SK-N-SH (cell line): Measurements from ENCODE around the gene ZNF559. TPM values are rescaled to one million over a fixed set of nuclear protein-coding genes. Genes with fewer than 3 reads are reported as not detected.

Source experiments
- CTCF ChIA-PET: fragments of 300-600, 350-600 bp; formaldehyde crosslinking; extraction: SDS; loops from one replicate; lab custom pipeline; 2021; lab: Yijun Ruan, JAX
- POLR2A ChIA-PET: fragments of 350-600 bp; sonication (Branson Sonifier 250); formaldehyde crosslinking; extraction: SDS; loops from one replicate; lab custom pipeline; 2020; ENCODE audit warnings: antibody characterized with exemption, inconsistent platforms; lab: Yijun Ruan, JAX
- DNase-seq: peaks from one replicate; pipeline ENCODE4 v3.0.0; 2012
- H2AFZ ChIP-seq: fragments of 200-600 bp; sonication (generic); 2 replicates; pipeline ENCODE4 v1.8.1; 2016; ENCODE audit warnings: antibody characterized with exemption, mild to moderate bottlenecking, low read depth
- H3F3A ChIP-seq: fragments of 200-600 bp; sonication (generic); replicated peaks from 2 replicates; pipeline ENCODE3; 2016; ENCODE audit warnings: antibody characterized with exemption, mild to moderate bottlenecking; ENCODE audit not compliant: insufficient read depth
- H3K27ac ChIP-seq, 2 experiments: fragments of 200-500 bp in 1 of 2; fragments of 200-600 bp in 1 of 2; sonication (Bioruptor generic) in 1 of 2; sonication (generic), shearing (Covaris generic) in 1 of 2; 2 replicates each; pipeline versions ENCODE4 v1.5.1 to v1.6.1; 2014 to 2016; ENCODE audit warnings: low read depth in 2 of 2, inconsistent platforms in 1 of 2, low read length in 1 of 2, mild to moderate bottlenecking in 1 of 2, mixed read lengths in 1 of 2
- H3K27me3 ChIP-seq: fragments of 200-600 bp; sonication (generic), shearing (Covaris generic); 2 replicates; pipeline ENCODE4 v1.6.1; 2016; ENCODE audit warnings: mixed run types; ENCODE audit not compliant: insufficient read depth
- H3K36me3 ChIP-seq, 2 experiments: fragments of 200-500 bp in 1 of 2; fragments of 200-600 bp in 1 of 2; sonication (Bioruptor generic) in 1 of 2; sonication (generic) in 1 of 2; replicated peaks in 1 of 2; 2 replicates each; pipeline versions ENCODE3 to v1.5.1; 2014 to 2016; ENCODE audit warnings: low read length in 1 of 2, mild to moderate bottlenecking in 1 of 2; ENCODE audit not compliant: insufficient read depth in 2 of 2, control insufficient read depth in 1 of 2
- H3K4me1 ChIP-seq, 2 experiments: fragments of 200-500 bp in 1 of 2; fragments of 200-600 bp in 1 of 2; sonication (Bioruptor generic) in 1 of 2; sonication (generic), shearing (Covaris generic) in 1 of 2; 2 replicates each; pipeline versions ENCODE4 v1.5.1 to v1.6.1; 2014 to 2016; ENCODE audit warnings: low read depth in 1 of 2, low read length in 1 of 2, mixed run types in 1 of 2; ENCODE audit not compliant: insufficient read depth in 2 of 2, control insufficient read depth in 1 of 2
- H3K4me2 ChIP-seq: fragments of 200-600 bp; sonication (generic), shearing (Covaris generic); 2 replicates; pipeline ENCODE4 v1.6.1; 2017; ENCODE audit warnings: mixed run types
- H3K4me3 ChIP-seq, 2 experiments: fragments of 200-500 bp in 1 of 2; fragments of 200-600 bp in 1 of 2; sonication (Bioruptor generic) in 1 of 2; sonication (generic), shearing (Covaris generic) in 1 of 2; 2 replicates each; pipeline versions ENCODE4 v1.5.1 to v1.8.1; 2014 to 2016; ENCODE audit warnings: low read depth in 2 of 2, inconsistent platforms in 1 of 2, low read length in 1 of 2, mild to moderate bottlenecking in 1 of 2, mixed read lengths in 1 of 2, moderate library complexity in 1 of 2
- H3K79me2 ChIP-seq: fragments of 200-600 bp; sonication (generic); 2 replicates; pipeline ENCODE4 v1.8.1; 2017; ENCODE audit warnings: mild to moderate bottlenecking; ENCODE audit not compliant: insufficient read depth
- H3K9ac ChIP-seq: fragments of 200-600 bp; sonication (generic); 2 replicates; pipeline ENCODE4 v1.6.1; 2017; ENCODE audit warnings: mixed run types
- H3K9me2 ChIP-seq: fragments of 200-600 bp; sonication (generic); 2 replicates; pipeline ENCODE4 v1.6.1; 2017; ENCODE audit warnings: mixed run types
- H3K9me3 ChIP-seq: fragments of 200-600 bp; sonication (generic); 2 replicates; pipeline ENCODE4 v1.6.1; 2017; ENCODE audit warnings: mixed run types, mild to moderate bottlenecking, moderate library complexity
- H4K20me1 ChIP-seq: fragments of 200-600 bp; sonication (generic); 2 replicates; pipeline ENCODE4 v1.6.1; 2017; ENCODE audit warnings: mild to moderate bottlenecking, mixed run types; ENCODE audit not compliant: insufficient read depth
- EZH2phosphoT487 ChIP-seq: fragments of 200-600 bp; sonication (generic); IDR thresholded peaks from 2 replicates; pipeline ENCODE4 v1.6.1; 2017; ENCODE audit warnings: low read depth, mixed run types, mild to moderate bottlenecking, antibody characterized with exemption, moderate library complexity, borderline replicate concordance
- FOSL2 ChIP-seq: IDR thresholded peaks from 2 replicates; pipeline ENCODE4 v1.4.0; 2012; ENCODE audit warnings: low read depth, mild to moderate bottlenecking, moderate library complexity, borderline replicate concordance
- FOXJ3 ChIP-seq: sonication (generic); formaldehyde crosslinking; IDR thresholded peaks from 2 replicates; pipeline ENCODE4 v1.5.1; 2020; ENCODE audit warnings: mild to moderate bottlenecking, missing genetic modification reagents
- FOXM1 ChIP-seq: IDR thresholded peaks from 2 replicates; pipeline ENCODE4 v1.4.0; 2012; ENCODE audit warnings: low read depth, mild to moderate bottlenecking
- GATA2 ChIP-seq: sonication (generic); formaldehyde crosslinking; IDR thresholded peaks from 2 replicates; pipeline ENCODE4 v1.5.0; 2020; ENCODE audit warnings: mild to moderate bottlenecking, missing genetic modification reagents
- MXI1 ChIP-seq: IDR thresholded peaks from 2 replicates; pipeline ENCODE4 v1.6.1; 2012; ENCODE audit warnings: mild to moderate bottlenecking, low read depth, low read length, improper control_type of control experiment
- NFIC ChIP-seq: IDR thresholded peaks from 2 replicates; pipeline ENCODE4 v1.4.0; 2012; ENCODE audit warnings: borderline replicate concordance
- NRF1 ChIP-seq: IDR thresholded peaks from 2 replicates; pipeline ENCODE4 v1.6.1; 2012; ENCODE audit warnings: low read depth, mild to moderate bottlenecking, low read length
- POLR2AphosphoS5 ChIP-seq: IDR thresholded peaks from 2 replicates; pipeline ENCODE4 v1.6.1; 2012; ENCODE audit warnings: low read depth, low read length
- RAD21 ChIP-seq: IDR thresholded peaks from 2 replicates; pipeline ENCODE4 v1.6.1; 2012; ENCODE audit warnings: mild to moderate bottlenecking, low read length
- RCOR1 ChIP-seq: fragments of 150-350 bp; IDR thresholded peaks from 2 replicates; pipeline ENCODE4 v1.6.1; 2017; ENCODE audit warnings: antibody characterized with exemption, low read length
- RXRA ChIP-seq: IDR thresholded peaks from 2 replicates; pipeline ENCODE4 v1.4.0; 2012; ENCODE audit warnings: low read depth, mild to moderate bottlenecking, borderline replicate concordance
- SIN3A ChIP-seq: IDR thresholded peaks from 2 replicates; pipeline ENCODE4 v1.6.1; 2012; ENCODE audit warnings: low read depth, mild to moderate bottlenecking, low read length, moderate library complexity, borderline replicate concordance
- SMC3 ChIP-seq: IDR thresholded peaks from 2 replicates; pipeline ENCODE4 v1.6.1; 2012; ENCODE audit warnings: low read depth, low read length, improper control_type of control experiment
- TEAD4 ChIP-seq: IDR thresholded peaks from 2 replicates; pipeline ENCODE4 v1.4.0; 2012; ENCODE audit warnings: mild to moderate bottlenecking, borderline replicate concordance; ENCODE audit not compliant: insufficient read depth
- YY1 ChIP-seq: IDR thresholded peaks from 2 replicates; pipeline ENCODE4 v1.4.0; 2012; ENCODE audit warnings: low read depth, mild to moderate bottlenecking
- WGBS: methylation state at CpG from one replicate; pipeline ENCODE4 v1.1.6; 2017; ENCODE audit warnings: low lambda C conversion rate; 5-methylcytosine and 5-hydroxymethylcytosine counted together
- polyA plus RNA-seq, 3 experiments: library from polyadenylated mRNA; depleted of rRNA; stranded (reverse); fragments of >200 nt; gene quantifications; 2 replicates each; pipeline ENCODE4 v1.2.3, GENCODE V29; 2012
- TF ChIP-seq, protein P1 (sequence below): fragments of 200-600 bp; sonication (generic); IDR thresholded peaks from 2 replicates; pipeline ENCODE4 v1.6.1; 2017; ENCODE audit warnings: antibody characterized with exemption, mild to moderate bottlenecking, moderate library complexity
- TF ChIP-seq, protein P2 (sequence below): fragments of 150-350 bp; IDR thresholded peaks from 2 replicates; pipeline ENCODE4 v1.6.1; 2017; ENCODE audit warnings: antibody characterized with exemption, low read length, low read depth, borderline replicate concordance
- TF ChIP-seq, protein P3 (sequence below): IDR thresholded peaks from 2 replicates; pipeline ENCODE4 v1.4.0; 2012; ENCODE audit warnings: low read depth, borderline replicate concordance
- TF ChIP-seq, protein P4 (sequence below): IDR thresholded peaks from 2 replicates; pipeline ENCODE4; 2012
- TF ChIP-seq, protein P5 (sequence below): IDR thresholded peaks from 2 replicates; pipeline ENCODE4 v1.4.0; 2012; ENCODE audit warnings: low read depth, borderline replicate concordance
- TF ChIP-seq, protein P6 (sequence below): IDR thresholded peaks from 2 replicates; pipeline ENCODE4 v1.4.0; 2012; ENCODE audit warnings: low read depth

Gene ZNF559
- 10.4 and 15.2 TPM in 2 replicates for polyA plus RNA-seq (2012; rRNA removed)
- polyA plus RNA-seq (2012; cell fraction: cytosol; rRNA removed) = 14.5 and 18.1 TPM in 2 replicates
- polyA plus RNA-seq (2012; cell fraction: nucleus; rRNA removed) = 22.8 and 30.3 TPM in 2 replicates

DNA sequence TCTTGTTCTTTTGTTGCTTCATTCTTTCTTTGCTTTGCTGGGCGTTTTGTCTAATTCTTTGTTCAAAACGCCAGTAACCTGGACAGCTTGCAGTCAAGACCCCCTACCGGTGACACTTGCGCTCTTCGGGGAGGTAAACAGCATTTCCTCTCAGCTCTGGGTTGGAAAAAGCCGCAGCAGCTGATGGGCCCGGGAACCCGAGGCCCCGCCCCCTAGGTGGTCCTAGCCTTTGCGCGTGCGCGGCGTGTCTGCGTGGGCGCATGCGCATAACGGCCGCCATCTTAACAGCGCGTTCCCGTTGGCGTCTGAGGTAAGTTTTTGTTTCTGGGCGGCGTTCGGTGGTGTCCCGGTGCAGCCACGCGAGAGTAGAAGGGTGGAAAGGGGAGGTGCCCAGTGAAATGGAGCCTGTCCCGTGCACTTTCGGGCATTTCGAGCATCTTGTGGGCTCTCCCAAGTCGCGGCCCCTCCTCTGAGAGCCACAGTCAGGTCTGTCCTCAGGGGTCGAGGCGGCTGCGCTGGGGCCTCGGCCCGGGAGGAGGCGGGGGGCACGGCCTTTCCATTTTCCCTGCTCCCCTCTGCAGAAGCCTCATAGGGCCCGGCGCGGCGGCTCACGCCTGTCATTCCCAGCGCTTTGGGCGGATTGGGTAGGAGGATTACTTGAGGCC is at the start of gene ZNF559:
ZNF559 (plus strand) TSS at position 261 of the 665 bp plus-strand sequence. CDS start 14,371 bp downstream, outside the sequence.
- peak within 1 kb of the TSS; percentile 71 to 80 for H3K4me3 ChIP-seq
- CTCF ChIA-PET = interaction anchor here (0.6 to 1.2 kb wide), 5 partner anchors 9 to 19 kb away, joined by 3 to 6 read pairs (median 3); partner anchors contain the start of gene ZNF699
- H3K4me2 ChIP-seq = peak within 1 kb of the TSS; percentile 72
- peaks cover 30% of the 10 kb centered on the region for H3K79me2 ChIP-seq
- no peaks in the 10 kb centered on the region for H3K27me3 ChIP-seq
- H2AFZ ChIP-seq = peak within 1 kb of the TSS; percentile 97
- no peaks in the 10 kb centered on the region for H3K9me2 ChIP-seq
- peak within 1 kb of the TSS; percentile 76 for H3K9ac ChIP-seq
- 0% methylated on average over 7 of the region's 48 CpGs for WGBS
- H3K4me1 ChIP-seq = peaks cover 0 to 4% of the 10 kb centered on the region in 2 experiments; a peak in 1 of 4 replicates
- H3K27ac ChIP-seq = peak within 1 kb of the TSS; percentile 71 to 89
- H3K36me3 ChIP-seq = peaks cover 3 to 41% of the 10 kb centered on the region in 2 experiments
- POLR2A ChIA-PET = interaction anchor here (0.7 to 0.9 kb wide), 2 partner anchors 15 to 50 kb away, joined by 3 to 5 read pairs; partner anchors contain the start of gene ZNF699
- no peaks in the 10 kb centered on the region for H4K20me1 ChIP-seq
- H3K9me3 ChIP-seq = peaks cover 17% of the 10 kb centered on the region
- peak; percentile 99 for DNase-seq
- H3F3A ChIP-seq = peaks cover 16% of the 10 kb centered on the region
- TF ChIP-seq GATA2 (CRISPR knock-in tag) = no peak
- TF ChIP-seq EZH2phosphoT487 = no peak
- TF ChIP-seq NRF1 = peak; percentile 93
- TF ChIP-seq RAD21 = peak; percentile 12; the same call in 1 of the 2 replicates
- TF ChIP-seq, protein P1, sequence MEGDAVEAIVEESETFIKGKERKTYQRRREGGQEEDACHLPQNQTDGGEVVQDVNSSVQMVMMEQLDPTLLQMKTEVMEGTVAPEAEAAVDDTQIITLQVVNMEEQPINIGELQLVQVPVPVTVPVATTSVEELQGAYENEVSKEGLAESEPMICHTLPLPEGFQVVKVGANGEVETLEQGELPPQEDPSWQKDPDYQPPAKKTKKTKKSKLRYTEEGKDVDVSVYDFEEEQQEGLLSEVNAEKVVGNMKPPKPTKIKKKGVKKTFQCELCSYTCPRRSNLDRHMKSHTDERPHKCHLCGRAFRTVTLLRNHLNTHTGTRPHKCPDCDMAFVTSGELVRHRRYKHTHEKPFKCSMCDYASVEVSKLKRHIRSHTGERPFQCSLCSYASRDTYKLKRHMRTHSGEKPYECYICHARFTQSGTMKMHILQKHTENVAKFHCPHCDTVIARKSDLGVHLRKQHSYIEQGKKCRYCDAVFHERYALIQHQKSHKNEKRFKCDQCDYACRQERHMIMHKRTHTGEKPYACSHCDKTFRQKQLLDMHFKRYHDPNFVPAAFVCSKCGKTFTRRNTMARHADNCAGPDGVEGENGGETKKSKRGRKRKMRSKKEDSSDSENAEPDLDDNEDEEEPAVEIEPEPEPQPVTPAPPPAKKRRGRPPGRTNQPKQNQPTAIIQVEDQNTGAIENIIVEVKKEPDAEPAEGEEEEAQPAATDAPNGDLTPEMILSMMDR = peak; percentile 54
- TF ChIP-seq TEAD4 = no peak
- peak; percentile 74; the same call in 1 of the 2 replicates for TF ChIP-seq YY1
- TF ChIP-seq FOXM1 = no peak
- no peak for TF ChIP-seq FOXJ3
- no peak for TF ChIP-seq RCOR1
- TF ChIP-seq NFIC = no peak
- TF ChIP-seq SMC3 = no peak
- TF ChIP-seq, protein P2, sequence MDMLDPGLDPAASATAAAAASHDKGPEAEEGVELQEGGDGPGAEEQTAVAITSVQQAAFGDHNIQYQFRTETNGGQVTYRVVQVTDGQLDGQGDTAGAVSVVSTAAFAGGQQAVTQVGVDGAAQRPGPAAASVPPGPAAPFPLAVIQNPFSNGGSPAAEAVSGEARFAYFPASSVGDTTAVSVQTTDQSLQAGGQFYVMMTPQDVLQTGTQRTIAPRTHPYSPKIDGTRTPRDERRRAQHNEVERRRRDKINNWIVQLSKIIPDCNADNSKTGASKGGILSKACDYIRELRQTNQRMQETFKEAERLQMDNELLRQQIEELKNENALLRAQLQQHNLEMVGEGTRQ = no peak
- TF ChIP-seq, protein P3, sequence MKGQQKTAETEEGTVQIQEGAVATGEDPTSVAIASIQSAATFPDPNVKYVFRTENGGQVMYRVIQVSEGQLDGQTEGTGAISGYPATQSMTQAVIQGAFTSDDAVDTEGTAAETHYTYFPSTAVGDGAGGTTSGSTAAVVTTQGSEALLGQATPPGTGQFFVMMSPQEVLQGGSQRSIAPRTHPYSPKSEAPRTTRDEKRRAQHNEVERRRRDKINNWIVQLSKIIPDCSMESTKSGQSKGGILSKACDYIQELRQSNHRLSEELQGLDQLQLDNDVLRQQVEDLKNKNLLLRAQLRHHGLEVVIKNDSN = no peak
- TF ChIP-seq SIN3A = no peak; the same call in 1 of the 2 replicates
- TF ChIP-seq, protein P4, sequence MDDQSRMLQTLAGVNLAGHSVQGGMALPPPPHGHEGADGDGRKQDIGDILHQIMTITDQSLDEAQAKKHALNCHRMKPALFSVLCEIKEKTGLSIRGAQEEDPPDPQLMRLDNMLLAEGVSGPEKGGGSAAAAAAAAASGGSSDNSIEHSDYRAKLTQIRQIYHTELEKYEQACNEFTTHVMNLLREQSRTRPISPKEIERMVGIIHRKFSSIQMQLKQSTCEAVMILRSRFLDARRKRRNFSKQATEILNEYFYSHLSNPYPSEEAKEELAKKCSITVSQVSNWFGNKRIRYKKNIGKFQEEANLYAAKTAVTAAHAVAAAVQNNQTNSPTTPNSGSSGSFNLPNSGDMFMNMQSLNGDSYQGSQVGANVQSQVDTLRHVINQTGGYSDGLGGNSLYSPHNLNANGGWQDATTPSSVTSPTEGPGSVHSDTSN = no peak
- peak; percentile 61 for TF ChIP-seq MXI1
- no peak for TF ChIP-seq FOSL2
- TF ChIP-seq, protein P5, sequence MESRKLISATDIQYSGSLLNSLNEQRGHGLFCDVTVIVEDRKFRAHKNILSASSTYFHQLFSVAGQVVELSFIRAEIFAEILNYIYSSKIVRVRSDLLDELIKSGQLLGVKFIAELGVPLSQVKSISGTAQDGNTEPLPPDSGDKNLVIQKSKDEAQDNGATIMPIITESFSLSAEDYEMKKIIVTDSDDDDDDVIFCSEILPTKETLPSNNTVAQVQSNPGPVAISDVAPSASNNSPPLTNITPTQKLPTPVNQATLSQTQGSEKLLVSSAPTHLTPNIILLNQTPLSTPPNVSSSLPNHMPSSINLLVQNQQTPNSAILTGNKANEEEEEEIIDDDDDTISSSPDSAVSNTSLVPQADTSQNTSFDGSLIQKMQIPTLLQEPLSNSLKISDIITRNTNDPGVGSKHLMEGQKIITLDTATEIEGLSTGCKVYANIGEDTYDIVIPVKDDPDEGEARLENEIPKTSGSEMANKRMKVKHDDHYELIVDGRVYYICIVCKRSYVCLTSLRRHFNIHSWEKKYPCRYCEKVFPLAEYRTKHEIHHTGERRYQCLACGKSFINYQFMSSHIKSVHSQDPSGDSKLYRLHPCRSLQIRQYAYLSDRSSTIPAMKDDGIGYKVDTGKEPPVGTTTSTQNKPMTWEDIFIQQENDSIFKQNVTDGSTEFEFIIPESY = peak; percentile 94
- TF ChIP-seq, protein P6, sequence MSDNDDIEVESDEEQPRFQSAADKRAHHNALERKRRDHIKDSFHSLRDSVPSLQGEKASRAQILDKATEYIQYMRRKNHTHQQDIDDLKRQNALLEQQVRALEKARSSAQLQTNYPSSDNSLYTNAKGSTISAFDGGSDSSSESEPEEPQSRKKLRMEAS = peak; percentile 26; the same call in 1 of the 2 replicates
- peak; percentile 26 for TF ChIP-seq POLR2AphosphoS5
- no peak for TF ChIP-seq RXRA
